NCI-H510A treated with DMSO at 0.1 percent for 48 hours (cell line): ENCODE measurements around the gene CBL.
"Not testable (repeated sequence)": the region's sequence is repeated elsewhere in the genome, so short reads cannot be mapped to it uniquely, and the experiment has no call there.

ENCODE experiments used
- DNase-seq: peaks from one replicate; lab custom pipeline; 2025; lab: John Stamatoyannopoulos, UW

CBL gene

GRCh38 chr11:119184399-119184798 lies 21.7 kb upstream of the CBL start:
- not testable (repeated sequence) for DNase-seq

- no peak for DNase-seq
These were observed 20.0 kb upstream of the CBL start for GRCh38 chr11:119185981-119186634.

DNA sequence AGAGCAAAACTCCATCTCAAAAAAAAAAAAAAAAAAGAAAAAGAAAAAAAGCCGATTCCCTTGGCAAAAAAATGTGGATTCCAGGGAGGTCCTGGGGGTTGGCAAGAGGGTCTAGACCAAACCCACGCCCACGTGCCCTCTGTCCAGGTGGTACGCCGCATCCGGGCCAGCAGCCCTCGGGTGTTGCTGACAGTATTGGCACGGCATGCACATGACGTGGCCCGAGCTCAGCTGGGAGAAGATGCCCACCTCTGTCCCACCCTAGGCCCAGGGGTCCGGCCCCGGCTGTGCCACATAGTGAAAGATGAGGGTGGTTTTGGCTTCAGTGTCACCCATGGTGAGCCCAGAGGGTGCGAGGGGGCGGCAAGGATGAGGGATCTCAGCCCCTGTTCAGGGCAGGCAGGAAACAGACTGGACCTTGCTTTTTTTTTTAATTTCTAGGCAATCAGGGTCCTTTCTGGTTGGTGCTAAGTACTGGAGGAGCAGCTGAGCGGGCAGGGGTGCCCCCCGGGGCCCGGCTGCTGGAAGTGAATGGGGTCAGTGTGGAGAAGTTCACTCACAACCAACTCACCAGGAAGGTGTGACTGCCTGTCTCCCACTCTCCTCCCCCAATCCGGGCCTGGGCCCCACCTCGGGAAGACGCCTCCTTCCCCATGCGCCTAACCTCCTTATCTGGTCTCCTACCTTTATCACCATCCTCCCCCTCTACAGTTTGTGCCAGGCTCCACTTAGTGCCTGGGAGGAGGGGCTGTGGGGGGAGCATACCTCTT lies 18.8 kb upstream of the CBL start:
- no peak for DNase-seq

- DNase-seq = no peak
These were observed 18.1 kb upstream of the CBL start for GRCh38 chr11:119188067-119188466.

DNA sequence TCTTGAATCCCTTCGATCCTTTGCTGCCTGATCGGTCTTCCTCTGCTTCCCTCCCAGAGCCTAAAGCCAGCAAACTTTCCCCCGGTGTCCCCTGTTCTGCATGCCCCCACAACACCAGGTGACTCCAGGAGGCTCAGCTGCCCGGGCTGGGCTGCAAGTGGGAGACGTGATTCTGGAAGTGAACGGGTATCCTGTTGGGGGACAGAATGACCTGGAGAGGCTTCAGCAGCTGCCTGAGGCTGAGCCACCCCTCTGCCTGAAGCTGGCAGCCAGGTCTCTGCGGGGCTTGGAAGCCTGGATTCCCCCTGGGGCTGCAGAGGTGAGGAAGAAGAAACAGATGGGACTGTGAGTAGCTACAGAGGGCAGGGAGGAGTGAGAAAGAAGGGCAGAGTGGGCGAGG lies 17.3 kb upstream of the CBL start:
- no peak for DNase-seq

DNA sequence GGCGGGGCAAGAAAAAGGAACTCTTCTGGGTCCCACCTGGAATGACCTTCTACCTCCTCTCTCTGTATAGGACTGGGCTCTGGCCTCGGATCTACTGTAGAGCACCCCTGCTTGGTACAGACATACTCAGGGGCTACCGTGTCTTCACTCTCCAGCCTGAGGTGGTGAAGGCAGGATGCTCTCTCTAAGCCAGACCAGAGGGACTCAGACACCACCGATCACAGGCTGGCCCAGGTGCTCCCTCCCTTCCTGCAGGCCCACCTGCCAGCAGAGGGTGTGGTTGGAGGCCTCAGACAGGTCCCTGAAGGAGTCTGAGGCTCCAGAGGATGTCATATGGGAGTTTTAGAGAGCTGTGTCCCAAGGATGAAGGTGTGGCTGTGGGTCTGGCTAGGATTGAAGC lies 16.7 kb upstream of the CBL start:
- no peak for DNase-seq

DNA sequence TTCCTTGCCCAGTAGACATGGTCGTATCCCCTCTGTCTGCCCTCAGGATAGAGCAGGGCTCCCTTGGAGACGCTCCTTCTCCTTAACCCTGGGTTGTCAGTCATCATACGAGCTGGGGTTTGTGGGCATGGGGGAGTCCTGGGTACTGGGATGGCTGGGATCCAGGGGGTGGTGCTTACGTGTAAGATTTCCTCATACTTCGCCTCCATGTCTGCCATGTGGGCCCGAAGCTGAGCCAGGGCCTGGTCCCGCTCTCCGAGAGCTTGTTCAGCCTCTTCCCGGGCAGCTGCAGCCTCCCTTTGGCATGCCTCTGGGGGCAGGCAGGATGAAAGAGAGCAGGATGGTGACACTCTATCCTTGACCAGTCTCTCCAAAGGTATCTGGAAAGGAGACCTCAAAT lies 15.6 kb upstream of the CBL start:
- DNase-seq = no peak

- DNase-seq = not testable (repeated sequence)
These were observed 14.9 kb upstream of the CBL start for GRCh38 chr11:119191265-119191664.

GRCh38 chr11:119192111-119192510 lies 14.0 kb upstream of the CBL start:
- no peak for DNase-seq

DNA sequence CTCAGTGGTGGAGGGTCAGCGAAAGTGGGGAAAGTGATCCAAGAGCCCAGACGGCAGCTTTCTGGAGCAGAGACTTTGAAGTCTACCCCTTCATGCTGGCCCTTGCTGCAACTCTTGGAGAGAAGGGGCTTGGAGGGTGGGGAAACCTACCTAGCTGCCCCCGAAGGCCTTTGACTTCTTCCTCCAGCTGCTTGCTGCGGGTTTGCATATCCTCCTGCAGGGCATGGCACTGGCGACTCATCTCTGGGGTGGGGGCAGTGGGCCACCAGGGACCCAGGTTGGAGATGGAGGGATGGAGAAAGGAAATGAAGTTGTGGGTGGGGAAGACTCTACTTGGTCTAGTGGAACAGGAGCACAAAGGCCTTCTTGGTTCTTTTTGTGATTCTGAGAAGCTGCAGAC lies 13.1 kb upstream of the CBL start:
- no peak for DNase-seq

DNA sequence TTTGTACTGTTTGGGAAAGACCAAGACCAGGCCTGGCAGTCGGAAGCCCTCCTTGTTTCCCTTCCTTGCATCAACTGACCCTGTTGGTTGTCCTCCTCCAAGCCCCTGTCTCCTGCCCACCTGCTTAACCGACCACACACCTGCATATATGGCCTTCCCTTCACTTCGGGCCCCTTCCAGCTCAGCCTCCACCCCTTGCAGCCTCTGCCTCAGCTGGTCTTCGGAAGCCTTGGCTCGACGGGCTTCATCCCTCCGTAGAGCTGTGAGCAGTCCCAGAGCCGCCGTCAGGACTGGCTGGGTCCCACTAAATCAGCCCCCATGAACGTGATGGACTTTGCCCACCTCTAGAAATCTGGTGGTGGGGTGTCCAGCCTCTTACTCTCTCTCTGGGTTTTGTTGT lies 12.5 kb upstream of the CBL start:
- no peak for DNase-seq

DNA sequence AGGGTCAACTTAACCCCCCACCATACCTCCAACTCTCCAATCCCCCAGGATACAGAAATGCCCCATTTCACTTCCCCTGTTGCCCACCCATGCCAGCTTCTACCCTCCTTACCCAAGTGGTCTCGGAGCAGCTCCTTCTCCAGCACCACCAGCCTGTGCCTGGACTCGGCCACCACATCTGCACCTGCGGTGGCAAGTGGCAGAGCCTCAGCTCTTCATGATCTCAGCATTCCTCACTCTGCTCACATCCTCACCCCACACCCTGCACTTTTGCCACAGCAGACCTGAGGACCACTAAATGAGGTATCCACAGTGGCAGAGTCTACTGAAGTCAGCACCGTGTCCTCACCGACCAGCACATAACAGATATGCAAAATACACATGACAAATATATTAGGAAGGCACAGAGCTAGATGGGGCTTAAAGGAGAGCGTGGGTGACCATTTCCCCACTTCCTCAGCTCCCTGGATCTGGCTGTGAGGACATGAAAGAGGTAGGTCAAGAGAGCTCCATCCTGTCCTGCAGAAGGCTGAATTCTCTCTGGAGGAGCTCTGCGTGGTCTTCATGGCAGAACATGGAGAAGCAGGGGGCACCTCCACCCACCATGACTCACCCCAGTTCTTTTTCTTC lies 11.2 kb upstream of the CBL start:
- no peak for DNase-seq

DNA sequence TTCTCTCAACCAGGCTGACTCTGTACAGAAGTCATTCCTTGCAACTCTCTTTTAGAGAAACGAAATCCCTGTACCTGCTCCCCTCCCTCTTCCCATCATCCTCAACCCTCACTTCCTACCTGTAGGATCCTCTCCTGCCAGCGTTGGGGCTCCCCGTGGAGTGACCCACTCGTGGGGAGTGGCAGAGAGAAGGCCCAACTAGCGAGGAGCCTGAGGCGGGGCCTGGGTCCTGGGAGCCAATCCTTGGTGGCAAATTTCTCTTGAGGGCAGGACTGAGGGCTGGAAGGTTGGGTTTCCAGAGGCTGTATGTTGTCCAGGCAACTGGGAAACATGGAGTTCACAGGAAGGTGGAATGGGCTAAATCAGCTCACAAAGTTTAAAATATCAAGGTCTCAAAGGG lies 10.5 kb upstream of the CBL start:
- DNase-seq = peak; percentile 82

- peak; percentile 92 for DNase-seq
These were observed 9.2 kb upstream of the CBL start for GRCh38 chr11:119196833-119197483.

DNA sequence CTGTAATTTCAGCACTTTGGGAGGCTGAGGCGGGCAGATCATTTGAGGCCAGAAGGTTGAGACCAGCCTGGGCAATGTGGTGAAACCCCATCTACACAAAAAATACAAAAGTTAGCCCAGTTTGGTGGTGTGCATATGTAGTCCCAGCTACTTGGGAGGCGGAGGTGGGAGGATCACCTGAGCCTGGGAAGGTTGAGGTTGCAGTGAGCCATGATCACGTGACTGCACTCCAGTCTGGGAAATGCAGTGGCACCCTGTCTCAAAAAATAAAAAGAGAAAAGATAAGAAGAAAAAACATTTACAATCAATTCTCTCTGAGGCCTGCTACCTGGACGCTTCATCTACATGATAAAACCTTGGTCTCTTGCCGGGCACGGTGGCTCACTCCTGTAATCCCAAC lies 7.2 kb upstream of the CBL start:
- DNase-seq = no peak

GRCh38 chr11:119201236-119201635 lies 4.9 kb upstream of the CBL start:
- not testable (repeated sequence) for DNase-seq

- DNase-seq = no peak
These were observed 3.6 kb upstream of the CBL start for GRCh38 chr11:119202554-119202953.

DNA sequence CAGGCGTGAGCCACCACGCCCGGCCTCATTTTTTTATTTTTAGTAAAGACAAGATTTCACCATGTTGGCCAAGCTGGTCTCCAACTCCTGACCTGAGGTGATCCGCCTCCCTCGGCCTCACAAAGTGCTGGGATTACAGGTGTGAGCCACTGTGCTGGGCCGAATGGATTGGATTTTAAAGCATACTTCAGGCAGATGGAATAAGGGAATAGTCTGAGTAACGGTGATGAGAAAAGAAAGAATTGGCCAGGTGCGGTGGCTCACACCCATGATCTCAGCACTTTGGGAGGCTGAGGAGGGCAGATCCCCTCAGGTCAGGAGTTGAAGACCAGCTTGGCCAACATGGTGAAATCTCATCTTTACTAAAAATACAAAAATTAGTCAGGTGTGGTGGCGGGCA lies 2.1 kb upstream of the CBL start:
- no peak for DNase-seq

- DNase-seq = no peak
These were observed 1.1 kb upstream of the CBL start for GRCh38 chr11:119205080-119205479.

GRCh38 chr11:119206511-119207414 lies 624 bp downstream of the CBL start:
- peak; percentile 23 for DNase-seq

DNA sequence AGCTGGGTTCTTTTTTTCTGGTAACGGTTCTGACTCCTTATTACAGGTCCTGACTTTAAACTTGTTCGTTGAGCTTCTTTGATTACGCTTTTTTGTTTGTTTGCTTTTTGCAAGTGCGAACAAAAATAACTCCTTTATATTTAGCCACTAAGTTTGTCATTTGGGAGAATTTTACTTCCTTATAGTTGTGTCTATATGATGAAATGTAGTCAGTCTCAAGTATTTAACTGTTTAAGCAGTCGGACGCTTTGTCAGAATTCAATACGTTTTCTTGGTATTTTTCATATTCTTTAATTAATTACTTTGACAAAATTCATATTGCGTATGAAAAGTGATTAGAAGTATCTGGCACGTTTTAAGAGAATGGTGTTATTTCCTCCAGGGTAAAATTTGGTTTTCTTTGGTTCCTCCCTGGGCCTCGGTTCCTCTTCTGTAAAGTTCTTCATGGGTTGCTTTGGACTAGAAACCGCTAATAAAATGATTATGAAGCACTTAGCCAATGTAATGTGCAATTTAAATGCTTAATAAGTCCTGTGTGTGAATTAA lies 1.3 kb downstream of the CBL start:
- DNase-seq = no peak
